Keratinocyte (primary cell): Measurements from ENCODE around the gene NOSIP. TPM values are rescaled to one million over a fixed set of nuclear protein-coding genes. Genes with fewer than 3 reads are reported as not detected.
A peak's percentile ranks its signal among the peaks of the same experiment; 100 is the strongest.

Experiments used
- DNase-seq: peaks from one replicate; pipeline ENCODE4 v3.0.0-alpha.2; 2011; ENCODE audit warnings: low read depth, missing footprints, low spot score
- FAIRE-seq: peaks from 2 replicates; lab custom pipeline; 2011; peaks lifted over from hg19 to GRCh38; lab: Jason Lieb, UNC
- H2AFZ ChIP-seq: 2 replicates; pipeline ENCODE4 v1.6.0; 2012; ENCODE audit warnings: low read length, control low read depth, inconsistent platforms; ENCODE audit not compliant: control insufficient read depth
- H3K27ac ChIP-seq: 2 replicates; pipeline ENCODE4 v1.5.1; 2011; ENCODE audit warnings: low read length; ENCODE audit not compliant: control insufficient read depth, insufficient read depth
- H3K27me3 ChIP-seq: 3 replicates; pipeline ENCODE4 v1.6.0; 2011; ENCODE audit warnings: low read length; ENCODE audit not compliant: control insufficient read depth, insufficient read depth; ENCODE audit errors: extremely low read depth
- H3K36me3 ChIP-seq, 2 experiments: 2 replicates in 1 of 2; 3 replicates in 1 of 2; pipeline ENCODE4 v1.5.1; 2011; ENCODE audit warnings: low read length in 2 of 2, mild to moderate bottlenecking in 1 of 2; ENCODE audit not compliant: control insufficient read depth in 2 of 2, insufficient read depth in 2 of 2; ENCODE audit errors: extremely low read depth in 1 of 2
- H3K4me1 ChIP-seq: 3 replicates; pipeline ENCODE4 v1.5.1; 2011; ENCODE audit warnings: low read length; ENCODE audit not compliant: control insufficient read depth, insufficient read depth; ENCODE audit errors: extremely low read depth
- H3K4me2 ChIP-seq: 3 replicates; pipeline ENCODE4 v1.6.0; 2011; ENCODE audit warnings: low read depth, low read length; ENCODE audit not compliant: control insufficient read depth, insufficient read depth; ENCODE audit errors: extremely low read depth
- H3K4me3 ChIP-seq, 3 experiments: fragments of 200-600 bp in 1 of 3; sonication (generic) in 1 of 3; 2 replicates in 2 of 3; 3 replicates in 1 of 3; pipeline ENCODE4 v1.5.1; 2011 to 2016; ENCODE audit warnings: low read length in 3 of 3, mild to moderate bottlenecking in 3 of 3, control low read depth in 2 of 3, inconsistent platforms in 1 of 3, low read depth in 1 of 3, mixed read lengths in 1 of 3, mixed run types in 1 of 3, moderate library complexity in 1 of 3; ENCODE audit not compliant: control insufficient read depth in 2 of 3, insufficient read depth in 2 of 3; ENCODE audit errors: extremely low read depth in 1 of 3
- H3K79me2 ChIP-seq: 2 replicates; pipeline ENCODE4 v1.6.0; 2012; ENCODE audit warnings: low read length; ENCODE audit not compliant: control insufficient read depth, insufficient read depth
- H3K9ac ChIP-seq: 3 replicates; pipeline ENCODE4 v1.6.0; 2011; ENCODE audit warnings: low read length; ENCODE audit not compliant: control insufficient read depth, insufficient read depth; ENCODE audit errors: extremely low read depth
- H3K9me1 ChIP-seq: 3 replicates; pipeline ENCODE4 v1.6.0; 2011; ENCODE audit warnings: low read length; ENCODE audit not compliant: control insufficient read depth, insufficient read depth; ENCODE audit errors: extremely low read depth
- H3K9me3 ChIP-seq: 2 replicates; pipeline ENCODE4 v1.5.1; 2012; ENCODE audit warnings: low read depth, low read length; ENCODE audit not compliant: control insufficient read depth
- H4K20me1 ChIP-seq: 3 replicates; pipeline ENCODE4 v1.6.0; 2011; ENCODE audit warnings: low read length; ENCODE audit not compliant: control insufficient read depth, insufficient read depth; ENCODE audit errors: extremely low read depth
- EZH2 ChIP-seq: IDR thresholded peaks from one replicate; pipeline ENCODE4 v1.6.1; 2012; ENCODE audit warnings: inconsistent platforms, mild to moderate bottlenecking, low read length, moderate library complexity
- dilution Hi-C: fragments of 300-500 bp; cut with MboI; formaldehyde crosslinking; loops from one replicate; pipeline ENCODE4 v1.7.0; 2020; ENCODE audit warnings: low sequenced_read_pairs; ENCODE audit not compliant: extremely low pct_ligation_motif_present
- polyA plus RNA-seq, 5 experiments: library from polyadenylated mRNA; depleted of rRNA in 3 of 5; stranded (reverse) in 3 of 5; stranded (forward) in 1 of 5; unstranded in 1 of 5; fragments of >200 nt; gene quantifications; 1 replicate in 1 of 5; 2 replicates in 3 of 5; 3 replicates in 1 of 5; pipeline versions ENCODE4 v1.2.1 to v1.2.3, GENCODE V29; 2011 to 2012; ENCODE audit warnings: missing spikeins in 2 of 5, low read depth in 1 of 5, low replicate concordance in 1 of 5
- TF ChIP-seq, protein P1 (sequence below), 3 experiments: IDR thresholded peaks in 1 of 3; conservative IDR thresholded peaks in 1 of 3; optimal IDR thresholded peaks in 1 of 3; 2 replicates in 2 of 3; 3 replicates in 1 of 3; pipeline versions ENCODE3 to v1.5.1; 2011; ENCODE audit warnings: low read length in 3 of 3, mild to moderate bottlenecking in 3 of 3, moderate library complexity in 2 of 3, control low read depth in 1 of 3, inconsistent platforms in 1 of 3; ENCODE audit not compliant: insufficient read depth in 2 of 3; ENCODE audit errors: extremely low read depth in 1 of 3

The NOSIP gene
- polyA plus RNA-seq, 1 donor (not counting 4 experiments of a cell fraction or from before 2014, with no cell fraction given), result 36.6 TPM

DNA sequence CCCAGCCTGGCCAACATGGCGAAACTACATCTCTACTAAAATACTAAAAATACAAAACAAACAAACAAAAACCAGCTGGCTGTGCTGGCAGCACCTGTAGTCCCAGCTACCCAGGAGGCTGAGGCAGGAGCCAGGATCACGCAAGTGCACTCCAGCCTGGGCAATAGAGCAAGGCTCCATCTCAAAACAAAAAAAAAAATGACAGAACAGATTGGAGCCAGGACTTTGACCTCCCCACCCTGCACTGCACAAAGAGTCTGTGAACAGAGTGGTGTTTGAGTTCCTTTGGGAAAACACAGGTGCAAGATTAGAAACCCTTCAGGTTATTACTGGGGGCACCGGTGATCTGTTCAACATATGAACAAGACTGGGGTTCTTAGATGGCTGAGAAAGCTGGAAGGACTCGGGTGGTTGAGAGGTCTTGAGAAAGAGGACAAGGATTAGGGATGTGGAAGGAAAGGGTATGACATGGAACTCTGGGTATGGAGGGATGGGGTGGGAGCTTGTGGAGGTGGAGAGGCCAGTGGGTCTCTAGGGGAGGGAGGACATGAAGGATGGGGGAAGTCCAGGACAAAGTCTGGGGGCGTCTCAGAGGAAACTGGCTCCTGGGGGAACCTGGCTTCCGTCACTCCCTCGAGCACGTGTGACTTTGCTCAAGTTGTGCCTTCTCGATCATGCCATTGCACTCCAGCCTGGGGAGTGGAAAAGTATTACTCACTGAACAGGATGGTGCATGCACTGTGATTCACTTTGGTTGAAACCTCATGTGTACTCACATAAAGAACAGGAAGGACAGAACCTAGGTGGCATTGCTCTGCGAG lies 26.7 kb downstream of the NOSIP start:
- dilution Hi-C loops, result no loop called here
- TF ChIP-seq EZH2, result no peak
- TF ChIP-seq, protein P1, sequence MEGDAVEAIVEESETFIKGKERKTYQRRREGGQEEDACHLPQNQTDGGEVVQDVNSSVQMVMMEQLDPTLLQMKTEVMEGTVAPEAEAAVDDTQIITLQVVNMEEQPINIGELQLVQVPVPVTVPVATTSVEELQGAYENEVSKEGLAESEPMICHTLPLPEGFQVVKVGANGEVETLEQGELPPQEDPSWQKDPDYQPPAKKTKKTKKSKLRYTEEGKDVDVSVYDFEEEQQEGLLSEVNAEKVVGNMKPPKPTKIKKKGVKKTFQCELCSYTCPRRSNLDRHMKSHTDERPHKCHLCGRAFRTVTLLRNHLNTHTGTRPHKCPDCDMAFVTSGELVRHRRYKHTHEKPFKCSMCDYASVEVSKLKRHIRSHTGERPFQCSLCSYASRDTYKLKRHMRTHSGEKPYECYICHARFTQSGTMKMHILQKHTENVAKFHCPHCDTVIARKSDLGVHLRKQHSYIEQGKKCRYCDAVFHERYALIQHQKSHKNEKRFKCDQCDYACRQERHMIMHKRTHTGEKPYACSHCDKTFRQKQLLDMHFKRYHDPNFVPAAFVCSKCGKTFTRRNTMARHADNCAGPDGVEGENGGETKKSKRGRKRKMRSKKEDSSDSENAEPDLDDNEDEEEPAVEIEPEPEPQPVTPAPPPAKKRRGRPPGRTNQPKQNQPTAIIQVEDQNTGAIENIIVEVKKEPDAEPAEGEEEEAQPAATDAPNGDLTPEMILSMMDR (optimal IDR thresholded peaks at IDR 0.05 in 1 of 3, IDR thresholded peaks at IDR 0.05 in 1 of 3, conservative IDR thresholded peaks at IDR 0.05 in 1 of 3; ENCODE audit: extremely low read depth in 1 of 3, insufficient read depth in 2 of 3, low read length in 3 of 3), result no peak
- Histone ChIP-seq H3K79me2 (no peaks in the 10 kb centered on the region), H2AFZ (peak overlapping the region; percentile 62), H3K27ac (peak overlapping the region; percentile 85), H3K27me3 (no peaks in the 10 kb centered on the region), H3K36me3 (peaks cover 19 to 24% of the 10 kb centered on the region in 2 experiments), H3K4me2 (peak overlapping the region; percentile 56), H3K4me3 (peak overlapping the region in 1 of 3 experiments; percentile 26), H3K9ac (peak overlapping the region; percentile 44), H3K4me1 (peaks cover 15% of the 10 kb centered on the region), H4K20me1 (no peaks in the 10 kb centered on the region), H3K9me1 (no peaks in the 10 kb centered on the region), H3K9me3 (no peaks in the 10 kb centered on the region)
- peak; percentile 98 for FAIRE-seq
- peak; percentile 78 for DNase-seq

DNA sequence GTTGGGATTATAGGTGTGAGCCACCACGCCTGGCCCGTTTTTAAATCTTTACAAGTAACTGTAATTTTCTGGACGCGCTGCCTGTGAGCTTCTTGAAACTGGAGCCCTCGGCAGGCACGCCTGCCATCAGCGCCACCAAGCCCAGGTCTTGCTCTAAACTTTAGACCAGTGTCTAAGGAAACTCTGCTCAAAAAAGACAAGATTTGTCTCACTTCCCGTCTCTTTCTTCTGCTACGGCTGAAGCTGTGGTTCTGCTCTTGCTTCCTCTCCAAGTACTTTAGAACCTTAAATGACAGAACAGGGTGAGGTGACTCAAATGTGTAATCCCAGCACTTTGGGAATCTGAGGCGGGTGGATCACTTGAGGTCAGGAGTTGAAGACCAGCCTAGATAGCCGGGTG lies 27.6 kb downstream of the NOSIP start:
- dilution Hi-C loops, result no loop called here
- no peak for DNase-seq
- H4K20me1 ChIP-seq, result no peaks in the 10 kb centered on the region

More for the DNA sequence above, 27.6 kb downstream of the NOSIP start:
- peaks cover 15% of the 10 kb centered on the region for H3K4me1 ChIP-seq
- H3K79me2 ChIP-seq, result no peaks in the 10 kb centered on the region
- H3K27me3 ChIP-seq, result no peaks in the 10 kb centered on the region
- no peaks in the 10 kb centered on the region for H3K9me3 ChIP-seq
- H2AFZ ChIP-seq, result no peak overlapping the region
- H3K9me1 ChIP-seq, result no peaks in the 10 kb centered on the region
- H3K4me3 ChIP-seq, result no peak overlapping the region
- H3K27ac ChIP-seq, result no peak overlapping the region
- peaks cover 12 to 19% of the 10 kb centered on the region in 2 experiments for H3K36me3 ChIP-seq
- no peak overlapping the region for H3K9ac ChIP-seq
- no peak overlapping the region for H3K4me2 ChIP-seq
- TF ChIP-seq, protein P1 (optimal IDR thresholded peaks at IDR 0.05 in 1 of 3, IDR thresholded peaks at IDR 0.05 in 1 of 3, conservative IDR thresholded peaks at IDR 0.05 in 1 of 3; ENCODE audit: extremely low read depth in 1 of 3, insufficient read depth in 2 of 3, low read length in 3 of 3), result no peak
- no peak for TF ChIP-seq EZH2
- peak; percentile 78 for FAIRE-seq
